Muscle of arm (tissue), 12 donors: Measurements from ENCODE around the gene GNG14. TPM values are rescaled to one million over a fixed set of nuclear protein-coding genes. Genes with fewer than 3 reads are reported as not detected.
"Not testable (repeated sequence)": the region's sequence is repeated elsewhere in the genome, so short reads cannot be mapped to it uniquely, and the experiment has no call there.

Source experiments
- DNase-seq: peaks from one replicate; pipeline ENCODE4 v3.0.0-alpha.2; 2013
- polyA plus RNA-seq, 12 donors: library from polyadenylated mRNA; unstranded; fragments of 120-200 nt; gene quantifications; one replicate each; pipeline ENCODE4 v1.2.1, GENCODE V29; 2013; ENCODE audit not compliant: insufficient read length in 12 of 12

Gene GNG14
- polyA plus RNA-seq, 12 donors: 0.46 to 0.98 TPM; not detected in 10

DNA sequence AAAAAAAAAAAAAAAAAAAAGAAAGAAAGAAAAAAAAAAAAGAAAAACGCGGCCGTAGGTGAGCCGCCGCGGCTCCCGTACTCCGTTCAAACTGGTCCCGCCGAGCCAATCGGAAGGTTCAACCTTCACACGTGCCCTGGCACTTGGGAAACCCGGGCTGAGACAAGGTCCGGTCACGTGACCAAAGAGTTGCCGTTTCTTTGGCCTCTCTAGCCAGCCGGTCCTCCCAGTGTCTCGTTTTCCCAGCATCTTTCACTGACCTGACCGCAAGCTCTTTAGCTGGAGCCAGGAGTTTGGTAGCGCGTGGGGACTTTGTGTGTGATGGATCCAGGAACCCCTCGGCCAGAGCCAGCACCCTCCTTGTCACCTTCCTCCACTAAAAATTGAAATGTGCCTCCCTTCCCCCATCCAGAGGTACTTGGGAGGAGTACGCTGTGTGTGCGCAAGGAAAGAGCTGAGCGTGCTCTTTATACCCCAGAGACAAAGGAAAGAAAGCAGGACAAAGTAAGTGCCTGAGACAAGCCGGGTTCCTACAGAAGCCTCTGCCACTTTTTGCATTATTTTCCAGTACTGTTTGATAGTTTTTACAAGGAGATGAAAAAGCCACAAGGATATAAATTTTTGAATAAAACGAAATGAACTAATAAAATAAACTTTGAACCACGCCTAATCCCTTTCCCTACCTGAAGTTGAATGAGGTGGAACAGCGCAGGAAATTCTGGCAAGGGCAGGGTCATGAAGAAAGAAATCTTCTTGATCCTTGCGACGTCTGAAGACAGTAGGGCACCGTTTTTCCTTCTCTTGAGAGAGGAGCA, 35.0 kb downstream of the GNG14 start:
- peak; percentile 98 for DNase-seq

DNA sequence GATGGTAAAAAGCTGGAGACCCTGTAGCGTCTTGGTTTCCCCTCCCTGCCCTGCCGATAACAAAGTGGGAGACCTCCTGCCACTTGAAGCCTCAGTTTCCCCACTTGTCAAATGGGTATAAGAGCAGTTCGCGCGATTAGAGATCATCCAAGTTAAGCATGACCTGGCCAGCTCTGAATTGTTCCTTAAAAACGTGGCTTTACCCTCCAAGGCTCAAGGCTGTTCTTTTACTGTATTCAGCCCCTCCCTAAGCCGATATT, 35.5 kb downstream of the GNG14 start:
- DNase-seq: no peak

DNA sequence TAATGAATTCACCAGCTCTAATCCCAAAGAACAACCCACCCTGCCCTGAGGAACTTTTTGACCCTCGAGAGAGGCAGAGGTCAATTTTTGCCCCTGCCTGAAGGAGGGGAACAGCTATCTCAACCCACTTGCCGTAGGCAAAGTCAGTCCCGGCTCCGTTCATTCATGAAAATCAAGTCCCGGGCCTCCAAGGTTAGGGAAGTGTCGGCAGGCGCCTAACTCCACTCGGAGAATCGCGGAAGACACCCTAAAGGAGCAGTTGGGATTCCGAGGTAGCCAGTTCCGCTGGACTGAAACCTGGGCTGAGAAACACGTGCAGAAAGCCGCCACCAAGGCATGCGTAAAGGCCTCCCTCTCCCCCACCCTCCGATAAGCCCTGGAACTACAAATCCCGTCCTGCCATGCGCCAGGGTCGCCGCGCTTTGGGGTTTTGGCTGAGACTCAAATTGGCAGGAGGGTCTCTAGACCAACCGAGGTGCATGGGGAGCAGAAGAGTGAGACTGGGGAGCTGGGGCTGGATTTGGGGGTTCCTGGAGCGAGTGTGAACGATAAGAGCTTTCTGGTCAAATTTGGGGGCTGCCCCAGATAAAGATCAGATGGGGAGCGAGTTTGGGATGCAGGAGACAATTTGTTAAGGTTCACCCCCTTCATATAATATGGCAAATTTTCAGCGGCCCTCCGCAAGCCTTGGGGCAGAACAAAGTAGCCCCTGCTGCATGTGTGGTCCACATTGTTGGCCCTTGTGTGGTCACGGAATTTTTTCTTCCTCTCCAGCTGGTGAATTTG, 36.0 kb downstream of the GNG14 start, which contains the start of gene TNPO2:
TNPO2 (minus strand) TSS at position 292 of the 786 bp plus-strand sequence. CDS start 2,955 bp downstream, outside the sequence.
- DNase-seq: peak; percentile 58

DNA sequence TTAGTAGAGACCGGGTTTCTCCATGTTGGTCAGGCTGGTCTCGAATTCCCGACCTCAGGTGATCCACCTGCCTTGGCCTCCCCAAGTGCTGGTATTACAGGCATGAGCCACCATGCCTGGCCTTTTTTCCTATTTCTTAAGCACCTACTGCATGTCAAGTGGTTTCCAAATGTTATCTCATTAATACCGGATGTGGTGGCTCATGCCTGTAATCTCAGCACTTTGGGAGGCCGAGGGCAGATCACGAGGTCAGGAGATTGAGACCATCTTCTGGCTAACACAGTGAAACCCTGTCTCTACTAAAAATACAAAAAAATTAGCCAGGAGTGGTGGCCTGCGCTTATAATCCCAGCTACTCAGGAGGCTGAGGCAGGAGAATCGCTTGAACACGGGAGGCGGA, 37.8 kb downstream of the GNG14 start:
- DNase-seq: not testable (repeated sequence)

DNA sequence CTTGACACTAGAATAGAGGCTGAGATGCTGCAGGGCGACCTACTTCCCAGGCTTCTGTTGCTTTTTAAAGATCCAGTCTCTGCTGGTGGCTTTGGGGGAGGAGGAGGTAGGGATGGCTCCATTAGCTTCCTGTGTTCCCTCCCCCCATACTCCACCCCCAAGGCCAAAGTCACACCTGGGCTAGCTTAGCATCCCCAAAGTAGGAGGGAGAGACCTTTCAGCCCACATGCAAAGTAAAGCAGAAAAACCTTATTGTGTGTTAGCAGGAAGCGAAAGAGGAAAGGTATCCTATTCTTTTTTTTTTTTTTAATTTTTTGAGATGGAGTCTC, 39.2 kb downstream of the GNG14 start:
- no peak for DNase-seq

DNA sequence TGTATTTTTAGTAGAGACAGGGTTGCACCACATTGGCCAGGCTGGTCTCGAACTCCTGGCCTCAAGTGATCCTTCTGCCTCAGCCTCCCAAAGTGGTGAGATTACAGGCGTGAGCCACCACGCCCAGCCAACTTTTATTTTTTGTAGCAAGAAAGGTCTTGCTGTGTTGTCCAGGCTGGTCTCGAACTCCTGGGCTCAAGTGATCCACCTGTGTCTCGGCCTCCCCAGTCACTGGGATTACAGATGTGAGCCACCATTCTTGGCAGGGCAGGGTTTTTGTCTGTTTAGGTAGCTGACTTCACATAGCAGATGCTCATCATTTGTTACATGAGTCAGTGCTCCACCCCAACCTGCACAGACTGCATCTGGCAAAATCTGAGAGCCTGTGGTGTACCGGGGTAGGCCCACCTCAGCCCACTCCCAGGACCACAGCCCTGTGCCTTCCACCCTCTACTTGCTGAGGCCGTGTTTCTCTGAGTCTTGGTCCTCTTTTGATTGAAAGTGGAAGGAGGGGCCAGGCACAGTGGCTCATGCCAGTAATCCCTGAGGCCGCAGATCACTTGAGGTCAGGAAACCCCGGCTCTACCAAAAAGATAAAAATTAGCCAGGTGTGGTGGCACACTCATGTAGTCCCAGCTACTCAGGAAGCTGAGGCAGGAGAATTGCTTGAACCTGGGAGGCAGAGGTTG, 40.1 kb downstream of the GNG14 start:
- no peak for DNase-seq

DNA sequence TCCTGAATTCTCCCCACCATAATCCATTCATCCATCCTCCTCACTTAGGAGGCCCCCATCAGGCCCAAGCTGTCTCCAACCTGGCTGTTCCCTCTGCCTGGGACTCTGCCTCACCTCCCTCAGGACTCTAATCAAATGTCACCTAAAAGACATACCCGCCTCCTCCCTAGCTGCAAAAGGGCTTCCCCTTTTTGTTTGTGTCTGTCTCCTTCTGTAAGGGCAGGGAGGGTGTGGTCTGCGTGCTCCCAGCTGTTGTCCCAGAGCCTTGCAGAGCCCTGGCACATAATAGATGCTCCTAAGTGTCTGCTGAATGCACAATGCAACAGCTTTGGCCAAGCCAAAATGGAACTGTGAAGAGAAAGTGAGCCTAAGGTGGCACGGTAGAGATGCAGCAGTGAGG, 42.3 kb downstream of the GNG14 start:
- DNase-seq: no peak

DNA sequence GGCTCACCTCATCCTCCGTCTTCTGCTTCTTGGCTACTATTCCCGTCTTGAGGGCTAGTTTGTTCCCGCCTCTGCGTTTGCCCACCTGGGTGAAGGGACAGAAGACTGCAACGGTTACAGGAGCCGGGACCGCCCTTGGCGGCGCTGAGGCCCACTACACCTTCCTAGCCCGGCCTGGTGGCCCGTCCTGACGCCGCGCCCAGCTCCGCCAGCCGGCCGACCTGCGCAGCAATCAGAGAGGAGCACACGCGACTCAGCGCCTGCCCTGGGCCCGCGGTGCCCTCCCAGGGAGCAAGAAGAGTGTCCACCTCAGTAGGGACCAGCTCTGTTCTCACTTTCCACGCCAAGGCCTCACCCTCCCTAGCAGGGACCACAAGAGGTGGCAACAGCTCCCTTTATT, 43.5 kb downstream of the GNG14 start:
- no peak for DNase-seq

DNA sequence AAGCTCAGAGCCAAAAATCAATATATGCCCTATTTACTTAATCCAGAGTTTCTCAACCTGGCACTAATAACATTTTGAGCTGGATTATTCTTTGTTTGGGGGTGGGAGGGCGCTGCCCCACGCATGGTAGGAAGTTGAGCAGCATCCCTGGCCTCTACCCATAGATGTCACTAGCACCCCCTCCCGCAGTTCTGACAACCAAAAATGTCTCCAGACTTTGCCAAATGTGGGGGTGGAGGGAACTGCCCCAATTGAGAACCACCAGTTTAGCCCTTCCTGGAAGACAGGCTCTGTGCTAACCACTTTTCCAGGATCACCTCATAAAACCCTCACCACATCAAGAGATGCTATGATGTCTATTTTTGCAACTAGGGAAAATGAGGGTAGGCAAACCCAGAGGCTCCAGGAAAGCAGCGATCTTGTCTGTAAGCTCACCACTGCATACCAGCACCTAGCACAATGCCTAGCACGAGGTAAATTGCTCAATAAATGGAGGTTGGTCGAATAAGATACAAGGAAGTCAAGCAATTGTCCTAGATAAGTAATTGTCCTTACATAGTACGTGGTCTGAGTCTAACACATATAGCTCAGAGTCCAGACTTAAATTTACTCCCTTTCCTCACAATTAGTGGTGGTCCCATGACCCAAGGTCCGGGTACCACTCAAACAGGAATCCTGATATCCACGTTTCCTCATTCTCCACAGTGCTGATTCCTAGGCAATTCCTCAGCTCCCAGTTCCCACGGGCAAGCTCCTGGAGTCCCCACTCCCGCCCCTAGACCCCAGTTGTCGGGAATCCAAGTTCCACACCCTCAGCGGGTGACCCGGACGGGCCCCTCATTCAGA, 45.8 kb downstream of the GNG14 start:
- DNase-seq: peak; percentile 18

DNA sequence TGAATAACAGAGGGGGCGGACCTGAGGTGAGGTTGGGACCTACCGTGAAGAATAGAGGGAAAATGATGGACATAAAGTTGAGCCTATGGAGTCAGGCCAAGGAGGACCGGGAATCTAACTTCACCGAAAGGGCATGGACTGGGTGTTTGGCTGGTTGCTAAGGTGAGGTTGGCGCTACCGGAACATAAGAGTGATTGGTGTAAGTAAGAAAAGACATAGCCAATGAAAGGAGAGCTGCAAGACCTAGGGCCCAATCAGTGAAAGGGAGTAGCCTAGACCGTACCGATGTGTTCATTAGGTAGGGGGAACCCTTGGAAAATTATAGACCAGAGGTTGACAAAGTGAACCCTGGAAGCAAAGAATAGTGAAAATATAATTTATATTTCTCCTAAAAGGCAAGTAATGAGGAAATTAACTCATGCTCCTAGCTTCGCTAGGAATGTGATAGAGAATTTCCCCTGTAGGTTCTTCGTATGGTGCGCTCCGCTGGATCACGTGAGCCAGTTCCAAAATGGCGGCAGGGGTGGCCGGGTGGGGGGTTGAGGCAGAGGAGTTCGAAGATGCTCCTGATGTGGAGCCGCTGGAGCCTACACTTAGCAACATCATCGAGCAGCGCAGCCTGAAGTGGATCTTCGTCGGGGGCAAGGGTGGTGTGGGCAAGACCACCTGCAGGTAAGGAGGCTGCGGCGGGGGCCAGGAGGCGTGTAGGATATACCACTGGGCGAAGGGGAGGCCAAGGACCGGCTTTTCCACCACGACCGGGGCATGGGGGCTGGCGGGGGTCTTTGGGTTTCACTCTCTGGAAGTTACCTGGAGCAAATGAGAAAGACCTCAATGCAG, 49.4 kb downstream of the GNG14 start, which contains the start of gene GET3:
GET3 (plus strand) TSS at position 503 of the 840 bp plus-strand sequence; CDS start at position 512, 9 bp downstream.
- DNase-seq: peak; percentile 95

DNA sequence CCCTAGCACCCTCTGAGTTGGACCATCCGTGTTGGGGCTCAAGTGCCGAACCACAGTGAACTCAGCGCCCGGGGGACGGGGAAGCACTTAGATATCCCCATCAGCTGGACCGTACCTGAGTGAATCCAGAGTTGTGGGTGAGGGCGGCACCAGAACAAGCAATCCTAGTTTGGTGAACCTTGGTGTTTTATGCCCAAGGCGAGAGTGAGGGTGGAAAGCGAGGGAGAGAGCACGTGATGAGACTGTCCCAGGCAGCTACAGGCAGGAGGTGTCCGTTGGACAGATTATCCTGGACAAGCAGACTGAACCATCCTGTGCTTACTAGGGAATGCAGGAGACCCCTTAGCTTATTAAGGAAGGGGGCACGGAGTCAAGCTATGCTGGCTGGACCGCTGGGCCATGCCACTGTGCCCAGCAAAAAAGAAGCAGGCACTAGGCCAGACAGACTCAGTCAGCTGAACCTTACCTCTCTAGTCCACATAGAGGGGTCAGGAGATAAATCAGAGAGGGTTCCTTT, 50.1 kb downstream of the GNG14 start:
- no peak for DNase-seq

Other genes with a start within 250 kb of the GNG14 start
- gene ZNF443, start 247.0 kb upstream of the GNG14 start, polyA plus RNA-seq: 1 to 10 TPM in 11 of 12 donors, not detected in 1; 2.9 to 5.5 (median 4.1) TPM
- 1 to 10 TPM in 10 of 12 donors, not detected in 2; 2.3 to 4.8 (median 3.3) TPM for gene ZNF709, start 203.2 kb upstream of the GNG14 start, polyA plus RNA-seq
- 1 to 10 TPM in 11 of 12 donors, not detected in 1; 4.2 to 7.1 (median 5.8) TPM for gene ZNF564, start 136.5 kb upstream of the GNG14 start, polyA plus RNA-seq
- gene ZNF490, start 77.2 kb upstream of the GNG14 start, polyA plus RNA-seq: 1 to 10 TPM in 11 of 12 donors, not detected in 1; 2.1 to 4.9 (median 3.2) TPM
- 10 to 100 TPM; 11.9 to 92.2 (median 13.7) TPM for gene ZNF791, start 77.1 kb upstream of the GNG14 start, polyA plus RNA-seq
- 10 to 100 TPM in 11 of 12 donors, not detected in 1; 21.6 to 53.9 (median 26.4) TPM for gene MAN2B1, start 21.3 kb upstream of the GNG14 start, polyA plus RNA-seq
- 10 to 100 TPM in 5 of 12 donors, 1 to 10 TPM in 6, not detected in 1; 6.7 to 16.7 (median 9.9) TPM for gene WDR83, start 21.2 kb upstream of the GNG14 start, polyA plus RNA-seq
- 10 to 100 TPM in 11 of 12 donors, not detected in 1; 51.6 to 79.8 (median 62.6) TPM for gene DHPS, start 6.1 kb upstream of the GNG14 start, polyA plus RNA-seq
- 1 to 10 TPM in 11 of 12 donors, not detected in 1; 2.4 to 6.3 (median 3.5) TPM for gene FBXW9, start 8.6 kb downstream of the GNG14 start, polyA plus RNA-seq
- 10 to 100 TPM in 11 of 12 donors, not detected in 1; 37.4 to 93.0 (median 51.3) TPM for gene TNPO2, start 35.9 kb downstream of the GNG14 start, polyA plus RNA-seq
- 100 to 1,000 TPM in 11 of 12 donors, not detected in 1; 130 to 438 (median 158) TPM for gene TRIR, start 46.7 kb downstream of the GNG14 start, polyA plus RNA-seq
- 10 to 100 TPM in 11 of 12 donors, not detected in 1; 36.1 to 51.0 (median 40.6) TPM for gene GET3, start 49.5 kb downstream of the GNG14 start, polyA plus RNA-seq
- under 1 TPM in 4 of 12 donors, not detected in 8; 0.08 to 0.14 (median 0.11) TPM for gene BEST2, start 63.8 kb downstream of the GNG14 start, polyA plus RNA-seq
- gene HOOK2, start 87.6 kb downstream of the GNG14 start, polyA plus RNA-seq: 10 to 100 TPM in 11 of 12 donors, not detected in 1; 12.4 to 78.3 (median 24.2) TPM
- 100 to 1,000 TPM in 2 of 12 donors, 10 to 100 TPM in 9, not detected in 1; 18.0 to 187 (median 38.3) TPM for gene JUNB, start 103.5 kb downstream of the GNG14 start, polyA plus RNA-seq
- 100 to 1,000 TPM in 11 of 12 donors, not detected in 1; 124 to 185 (median 148) TPM for gene PRDX2, start 113.8 kb downstream of the GNG14 start, polyA plus RNA-seq
- gene THSD8, start 114.1 kb downstream of the GNG14 start, polyA plus RNA-seq: 1 to 10 TPM in 10 of 12 donors, not detected in 2; 1.4 to 7.1 (median 4.2) TPM
- 10 to 100 TPM in 10 of 12 donors, not detected in 2; 13.3 to 25.6 (median 17.6) TPM for gene RNASEH2A, start 118.6 kb downstream of the GNG14 start, polyA plus RNA-seq
- gene RTBDN, start 146.6 kb downstream of the GNG14 start, polyA plus RNA-seq: under 1 TPM in 1 of 12 donors, not detected in 11; 0.16 TPM
- gene MAST1, start 150.5 kb downstream of the GNG14 start, polyA plus RNA-seq: 10 to 100 TPM in 1 of 12 donors, under 1 TPM in 10, not detected in 1; 0.16 to 12.0 (median 0.62) TPM
- 10 to 100 TPM in 4 of 12 donors, 1 to 10 TPM in 7, not detected in 1; 6.4 to 18.1 (median 8.6) TPM for gene DNASE2, start 193.5 kb downstream of the GNG14 start, polyA plus RNA-seq
- 1 to 10 TPM in 1 of 12 donors, under 1 TPM in 9, not detected in 2; 0.15 to 2.8 (median 0.43) TPM for gene KLF1, start 199.2 kb downstream of the GNG14 start, polyA plus RNA-seq
- gene GCDH, start 203.2 kb downstream of the GNG14 start, polyA plus RNA-seq: 10 to 100 TPM in 11 of 12 donors, not detected in 1; 15.0 to 33.8 (median 25.4) TPM
- 1 to 10 TPM in 10 of 12 donors, not detected in 2; 2.1 to 4.5 (median 3.2) TPM for gene SYCE2, start 231.3 kb downstream of the GNG14 start, polyA plus RNA-seq
- 10 to 100 TPM in 11 of 12 donors, not detected in 1; 25.7 to 45.4 (median 34.4) TPM for gene FARSA, start 245.7 kb downstream of the GNG14 start, polyA plus RNA-seq